Measurements from ENCODE around the gene SOWAHA.
A peak's percentile ranks its signal among the peaks of the same experiment; 100 is the strongest.

SOWAHA gene

GRCh38 chr5:132820162-132820754, 7.2 kb downstream of the SOWAHA start:
- DNase-seq (ENCODE audit: low read depth), result peak; percentile 85
- peak; percentile 84 for TF ChIP-seq CTCF (IDR thresholded peaks at IDR 0.05; ENCODE audit: low read depth, low read length, missing control alignments)
- in situ Hi-C loops (cut with HindIII; ENCODE audit: low sequenced_read_pairs), result loop anchor here (5.0 kb wide), 1 partner anchor 48 kb away; no protein-coding TSS in a partner anchor
- no peak overlapping the region for H3K4me3 ChIP-seq (ENCODE audit: low read depth, low read length)

- TF ChIP-seq CTCF (IDR thresholded peaks at IDR 0.05; ENCODE audit: low read depth, low read length, missing control alignments), result no peak
- in situ Hi-C loops (cut with HindIII; ENCODE audit: low sequenced_read_pairs), result loop anchor here (5.0 kb wide), 1 partner anchor 49 kb away; no protein-coding TSS in a partner anchor
- DNase-seq (ENCODE audit: low read depth), result no peak
- H3K4me3 ChIP-seq (ENCODE audit: low read depth, low read length), result no peak overlapping the region
These were observed 8.2 kb downstream of the SOWAHA start for GRCh38 chr5:132821350-132821749.

- H3K4me3 ChIP-seq (ENCODE audit: low read depth, low read length), result no peak overlapping the region
- in situ Hi-C loops (cut with HindIII; ENCODE audit: low sequenced_read_pairs), result loop anchor here (5.0 kb wide), 1 partner anchor 49 kb away; no protein-coding TSS in a partner anchor
- TF ChIP-seq CTCF (IDR thresholded peaks at IDR 0.05; ENCODE audit: low read depth, low read length, missing control alignments), result no peak
- no peak for DNase-seq (ENCODE audit: low read depth)
These were observed 8.7 kb downstream of the SOWAHA start for GRCh38 chr5:132821791-132822190.

- TF ChIP-seq CTCF (IDR thresholded peaks at IDR 0.05; ENCODE audit: low read depth, low read length, missing control alignments), result no peak
- no peak for DNase-seq (ENCODE audit: low read depth)
- peak overlapping the region; percentile 7 for H3K4me3 ChIP-seq (ENCODE audit: low read depth, low read length)
- in situ Hi-C loops (cut with HindIII; ENCODE audit: low sequenced_read_pairs), result loop anchor here (5.0 kb wide), 1 partner anchor 51 kb away; no protein-coding TSS in a partner anchor
These were observed 9.8 kb downstream of the SOWAHA start for GRCh38 chr5:132822650-132823480.

GRCh38 chr5:132823481-132824050, 10.5 kb downstream of the SOWAHA start:
- in situ Hi-C loops (cut with HindIII; ENCODE audit: low sequenced_read_pairs), result loop anchor here (5.0 kb wide), 1 partner anchor 51 kb away; no protein-coding TSS in a partner anchor
- no peak for TF ChIP-seq CTCF (IDR thresholded peaks at IDR 0.05; ENCODE audit: low read depth, low read length, missing control alignments)
- no peak for DNase-seq (ENCODE audit: low read depth)
- H3K4me3 ChIP-seq (ENCODE audit: low read depth, low read length), result no peak overlapping the region

GRCh38 chr5:132824426-132824825, 11.3 kb downstream of the SOWAHA start:
- in situ Hi-C loops (cut with HindIII; ENCODE audit: low sequenced_read_pairs), result loop anchor here (5.0 kb wide), 1 partner anchor 52 kb away; no protein-coding TSS in a partner anchor
- no peak overlapping the region for H3K4me3 ChIP-seq (ENCODE audit: low read depth, low read length)
- DNase-seq (ENCODE audit: low read depth), result no peak
- TF ChIP-seq CTCF (IDR thresholded peaks at IDR 0.05; ENCODE audit: low read depth, low read length, missing control alignments), result no peak
